Hypothalamus (tissue), 51 donors: ENCODE results near the gene AP4S1.

Experiments used
- DNase-seq, 51 donors: peaks; one replicate each; lab custom pipeline; 2025; lab: John Stamatoyannopoulos, UW

Gene AP4S1

DNA sequence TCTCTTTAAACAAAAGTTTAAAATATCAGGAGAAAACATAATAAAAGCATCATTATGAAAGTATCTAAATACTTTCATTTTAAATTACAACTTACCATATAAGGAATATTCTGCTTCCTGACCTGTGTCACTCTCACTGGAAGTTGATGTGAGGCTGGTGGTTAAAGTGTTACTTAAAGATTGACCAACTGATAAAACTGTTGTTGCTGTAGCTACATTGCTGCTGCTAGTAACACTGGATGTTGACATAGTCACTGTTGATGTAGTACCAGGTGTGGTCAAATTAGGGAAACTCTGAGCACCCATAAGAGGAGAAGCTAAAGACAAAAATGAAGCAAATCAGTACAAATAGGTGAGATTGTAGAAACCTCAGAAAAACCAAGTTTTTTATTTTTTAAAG lies 102.2 kb downstream of the AP4S1 start:
- DNase-seq: no peak

- DNase-seq: peak in 1 of 51 donors; percentile 2
Measured at GRCh38 chr14:31128601-31129526, 103.4 kb downstream of the AP4S1 start.

DNA sequence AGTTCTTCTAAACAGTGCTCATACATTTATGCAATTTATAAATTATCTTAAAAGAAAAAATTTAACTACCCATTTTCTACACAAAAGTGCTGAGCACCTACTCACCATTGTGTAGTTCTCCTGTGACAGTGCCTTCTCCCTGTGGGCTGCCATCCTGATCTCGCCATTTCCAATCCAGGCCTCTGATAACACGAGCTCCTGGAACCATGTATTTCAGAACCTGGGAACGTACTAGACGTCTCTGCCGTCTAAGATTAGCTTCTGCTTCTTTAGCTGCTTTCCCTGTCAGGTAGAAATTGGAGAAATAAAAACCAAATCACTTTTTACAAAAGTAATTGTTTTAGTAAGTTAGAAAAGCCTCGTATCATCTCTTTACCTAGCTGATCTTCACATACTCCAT lies 107.7 kb downstream of the AP4S1 start:
- no peak for DNase-seq

DNA sequence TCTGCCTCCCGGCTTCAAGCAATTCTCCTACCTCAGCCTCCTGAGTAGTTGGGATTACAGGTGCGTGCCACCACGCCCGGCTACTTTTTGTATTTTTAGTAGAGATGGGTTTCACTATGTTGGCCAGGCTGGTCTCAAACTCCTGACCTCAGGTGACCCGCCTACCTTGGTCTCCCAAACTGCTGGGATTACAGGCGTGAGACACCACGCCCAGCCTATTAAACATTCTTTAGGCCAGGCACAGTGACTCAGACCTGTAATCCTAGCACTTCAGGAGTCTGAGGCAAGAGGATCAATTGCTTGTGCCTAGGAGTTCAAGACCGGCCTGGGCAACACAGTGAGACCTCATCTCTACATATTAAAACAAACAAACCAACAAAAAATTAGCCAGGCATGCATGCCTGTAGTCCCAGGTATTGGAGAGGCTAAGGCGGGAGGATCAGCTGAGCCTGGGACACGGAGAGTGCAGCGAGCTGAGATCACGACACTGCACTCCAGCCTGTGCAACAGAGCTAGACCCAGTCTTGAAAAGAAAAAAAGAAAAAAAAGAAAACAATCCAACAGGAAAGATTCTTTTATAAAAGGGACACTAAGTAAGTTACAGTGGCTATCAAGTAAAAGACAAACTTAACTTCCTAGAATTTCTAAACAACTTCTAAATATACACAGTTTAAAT lies 111.9 kb downstream of the AP4S1 start:
- no peak for DNase-seq

DNA sequence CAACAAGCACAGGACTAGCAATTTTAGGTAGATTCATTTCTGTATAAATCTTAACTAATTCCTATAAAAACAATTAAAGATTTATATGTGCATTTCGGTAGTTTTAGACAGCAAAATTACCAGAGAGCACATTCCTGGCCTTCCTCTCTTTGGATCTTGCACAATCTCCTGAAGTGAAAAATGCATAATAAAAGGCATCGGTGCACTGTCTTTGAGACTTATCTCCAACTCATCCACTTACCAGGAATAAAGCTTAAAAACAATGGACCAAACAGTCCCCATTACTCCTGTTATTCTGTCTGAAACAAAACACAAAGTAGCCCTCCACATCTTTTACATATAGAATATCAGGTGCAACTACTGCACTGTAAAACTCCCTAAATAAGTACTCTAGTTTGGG lies 112.9 kb downstream of the AP4S1 start:
- no peak for DNase-seq

DNA sequence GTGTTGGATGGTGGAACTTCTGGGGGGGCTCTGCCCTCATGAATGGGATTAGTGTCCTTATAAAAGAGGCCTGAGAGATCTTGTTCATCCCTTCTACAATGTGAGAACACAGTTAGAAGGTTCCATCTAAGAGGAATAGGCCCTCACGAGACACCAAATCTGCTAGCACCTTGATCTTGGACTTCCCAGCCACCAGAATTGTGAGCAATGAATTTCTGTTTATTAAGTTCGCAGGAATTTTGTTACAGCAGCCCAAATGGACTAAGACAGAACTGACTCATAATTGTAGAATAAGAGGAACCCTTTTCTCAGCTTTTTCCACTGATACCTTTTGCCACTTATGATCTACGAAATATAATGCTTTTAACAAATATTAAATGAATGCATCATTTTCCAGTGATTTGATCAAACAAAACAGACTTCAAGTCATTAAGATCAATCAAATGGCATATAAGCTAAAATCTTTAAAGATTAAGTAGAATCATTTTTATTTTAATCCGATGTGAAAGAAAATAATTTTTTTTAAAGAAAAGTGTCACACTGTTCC lies 113.9 kb downstream of the AP4S1 start:
- DNase-seq: no peak

DNA sequence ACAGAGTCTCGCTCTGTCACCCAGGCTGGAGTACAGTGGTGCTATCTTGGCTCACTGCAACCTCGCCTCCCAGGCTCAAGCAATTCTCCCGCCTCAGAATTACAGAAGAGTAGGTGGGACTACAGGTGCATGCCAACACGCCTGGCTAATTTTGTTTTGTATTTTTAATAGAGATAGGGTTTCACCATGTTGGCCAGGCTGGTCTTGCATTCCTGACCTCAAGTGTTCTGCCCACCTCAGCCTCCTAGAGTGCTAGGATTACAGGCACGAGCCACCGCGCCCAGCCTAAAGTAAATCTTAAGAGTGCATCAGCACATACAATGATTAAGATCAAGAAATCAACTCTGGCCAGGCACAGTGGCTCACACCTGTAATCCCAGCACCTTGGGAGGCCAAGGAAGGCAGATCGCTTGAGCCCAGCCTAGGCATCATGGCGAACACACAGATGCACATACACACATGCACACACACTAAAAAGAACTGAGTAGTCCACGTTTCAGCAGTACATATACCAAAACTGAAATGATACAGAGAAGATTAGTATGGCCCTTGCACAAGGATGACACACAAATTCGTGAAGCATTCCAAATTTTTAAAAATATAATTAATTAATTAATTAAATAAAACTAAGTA lies 117.1 kb downstream of the AP4S1 start:
- DNase-seq: no peak
